H9 (cell line): ENCODE measurements around the gene TMEM165. TPM values are rescaled to one million over a fixed set of nuclear protein-coding genes. Genes with fewer than 3 reads are reported as not detected.

Experiments
- DNase-seq: peaks from one replicate; pipeline ENCODE4 v3.0.0-alpha.2; 2017
- H2AFZ ChIP-seq: one replicate; pipeline ENCODE4 v1.6.1; 2013; ENCODE audit warnings: mild to moderate bottlenecking, low read length, control low read depth, moderate library complexity
- H2AK5ac ChIP-seq: 2 replicates; pipeline ENCODE4 v1.6.1; 2013; ENCODE audit warnings: low read length, control low read depth, mixed read lengths; ENCODE audit not compliant: insufficient read length
- H2BK120ac ChIP-seq: one replicate; pipeline ENCODE4 v1.6.1; 2013; ENCODE audit warnings: low read depth, mild to moderate bottlenecking, low read length, control low read depth, inconsistent platforms; ENCODE audit not compliant: poor library complexity, severe bottlenecking
- H2BK12ac ChIP-seq: 2 replicates; pipeline ENCODE4 v1.6.1; 2013; ENCODE audit warnings: low read length, control low read depth, mixed read lengths, low read depth; ENCODE audit not compliant: insufficient read length
- H2BK15ac ChIP-seq: 2 replicates; pipeline ENCODE4 v1.6.1; 2013; ENCODE audit warnings: low read depth, low read length, control low read depth
- H2BK20ac ChIP-seq: one replicate; pipeline ENCODE4 v1.6.1; 2013; ENCODE audit warnings: low read depth, mild to moderate bottlenecking, low read length, control low read depth, inconsistent platforms; ENCODE audit not compliant: poor library complexity, severe bottlenecking
- H2BK5ac ChIP-seq: 2 replicates; pipeline ENCODE4 v1.6.1; 2013; ENCODE audit warnings: low read length, control low read depth, mixed read lengths; ENCODE audit not compliant: insufficient read length
- H3K14ac ChIP-seq: 2 replicates; pipeline ENCODE4 v1.6.1; 2013; ENCODE audit warnings: low read length, control low read depth; ENCODE audit not compliant: insufficient read depth
- H3K18ac ChIP-seq: 2 replicates; pipeline ENCODE4 v1.6.1; 2013; ENCODE audit warnings: low read depth, mild to moderate bottlenecking, mixed read lengths, low read length, control low read depth; ENCODE audit not compliant: insufficient read length
- H3K23ac ChIP-seq: 2 replicates; pipeline ENCODE4 v1.6.1; 2013; ENCODE audit warnings: low read length, control low read depth, mixed read lengths, low read depth; ENCODE audit not compliant: insufficient read length
- H3K23me2 ChIP-seq: 2 replicates; pipeline ENCODE4 v1.6.1; 2013; ENCODE audit warnings: low read depth, mild to moderate bottlenecking, mixed read lengths, low read length, control low read depth; ENCODE audit not compliant: insufficient read length, poor library complexity, severe bottlenecking
- H3K27ac ChIP-seq: 2 replicates; pipeline ENCODE4 v1.5.1; 2013; ENCODE audit warnings: low read length, control low read depth, mixed read lengths, low read depth; ENCODE audit not compliant: insufficient read length
- H3K27me3 ChIP-seq: 2 replicates; pipeline ENCODE4 v1.6.1; 2013; ENCODE audit warnings: low read length, control low read depth, inconsistent platforms; ENCODE audit not compliant: insufficient read depth
- H3K4ac ChIP-seq: 2 replicates; pipeline ENCODE4 v1.6.1; 2013; ENCODE audit warnings: low read depth, mild to moderate bottlenecking, control low read depth, inconsistent platforms, low read length, moderate library complexity
- H3K4me1 ChIP-seq: 2 replicates; pipeline ENCODE4 v1.6.1; 2013; ENCODE audit warnings: low read length, control low read depth, inconsistent platforms; ENCODE audit not compliant: insufficient read depth
- H3K4me2 ChIP-seq: 2 replicates; pipeline ENCODE4 v1.6.1; 2013; ENCODE audit warnings: low read length, control low read depth, mixed read lengths; ENCODE audit not compliant: insufficient read length, insufficient read depth
- H3K56ac ChIP-seq: 2 replicates; pipeline ENCODE4 v1.6.1; 2013; ENCODE audit warnings: low read depth, mild to moderate bottlenecking, mixed read lengths, low read length, control low read depth; ENCODE audit not compliant: insufficient read length
- H3K79me1 ChIP-seq: 2 replicates; pipeline ENCODE4 v1.6.1; 2013; ENCODE audit warnings: low read depth, mild to moderate bottlenecking, moderate library complexity, low read length, control low read depth, inconsistent platforms; ENCODE audit not compliant: insufficient read depth, poor library complexity, severe bottlenecking
- H3K79me2 ChIP-seq: 2 replicates; pipeline ENCODE4 v1.6.1; 2013; ENCODE audit warnings: low read length, control low read depth, inconsistent platforms; ENCODE audit not compliant: insufficient read depth
- H3K9ac ChIP-seq: 2 replicates; pipeline ENCODE4 v1.6.1; 2013; ENCODE audit warnings: low read length, control low read depth, mixed read lengths; ENCODE audit not compliant: insufficient read length; ENCODE audit errors: extremely low read depth
- H3K9me3 ChIP-seq: one replicate; pipeline ENCODE4 v1.6.1; 2013; ENCODE audit warnings: low read depth, low read length, inconsistent platforms; ENCODE audit not compliant: control insufficient read depth
- H3T11ph ChIP-seq: one replicate; pipeline ENCODE4 v1.6.1; 2013; ENCODE audit warnings: mild to moderate bottlenecking, low read length, control low read depth, inconsistent platforms
- H4K20me1 ChIP-seq: one replicate; pipeline ENCODE4 v1.6.1; 2013; ENCODE audit not compliant: control insufficient read depth, insufficient read length, insufficient read depth
- H4K5ac ChIP-seq: 2 replicates; pipeline ENCODE4 v1.6.1; 2013; ENCODE audit warnings: low read depth, mild to moderate bottlenecking, mixed read lengths, low read length, control low read depth; ENCODE audit not compliant: insufficient read length
- H4K8ac ChIP-seq: replicated peaks from 2 replicates; pipeline ENCODE4 v1.6.1; 2013; ENCODE audit warnings: low read length, control low read depth, mixed read lengths, low read depth; ENCODE audit not compliant: insufficient read length
- H4K91ac ChIP-seq: 2 replicates; pipeline ENCODE4 v1.6.1; 2013; ENCODE audit warnings: low read depth, mild to moderate bottlenecking, moderate library complexity, mixed read lengths, low read length, control low read depth; ENCODE audit not compliant: insufficient read length
- H3K27ac Mint-ChIP-seq, 3 experiments: 2 replicates in 2 of 3; 3 replicates in 1 of 3; pipeline ENCODE4 v1.8.0; 2020 to 2021; ENCODE audit warnings: mixed read lengths in 3 of 3, mild to moderate bottlenecking in 1 of 3, moderate library complexity in 1 of 3
- H3K27me3 Mint-ChIP-seq: 2 replicates; pipeline ENCODE4 v1.8.0; 2021; ENCODE audit warnings: low read depth, mild to moderate bottlenecking, moderate library complexity, mixed read lengths
- H3K36me3 Mint-ChIP-seq, 3 experiments: 2 replicates in 2 of 3; 3 replicates in 1 of 3; pipeline ENCODE4 v1.8.0; 2020 to 2021; ENCODE audit warnings: low read depth in 3 of 3, mixed read lengths in 3 of 3; ENCODE audit not compliant: insufficient read depth in 1 of 3
- H3K4me1 Mint-ChIP-seq, 2 experiments: 2 replicates each; pipeline ENCODE4 v1.8.0; 2020; ENCODE audit warnings: mixed read lengths in 2 of 2
- H3K4me3 Mint-ChIP-seq, 2 experiments: 2 replicates in 1 of 2; 3 replicates in 1 of 2; pipeline ENCODE4 v1.8.0; 2020 to 2021; ENCODE audit warnings: mild to moderate bottlenecking in 2 of 2, mixed read lengths in 2 of 2, moderate library complexity in 1 of 2
- H3K9me3 Mint-ChIP-seq, 2 experiments: 2 replicates in 1 of 2; 3 replicates in 1 of 2; pipeline ENCODE4 v1.8.0; 2020; ENCODE audit warnings: mild to moderate bottlenecking in 2 of 2, mixed read lengths in 2 of 2, moderate library complexity in 1 of 2
- WGBS: extraction: QIAGEN DNeasy Blood & Tissue Kit; methylation state at CpG from one replicate; pipeline ENCODE4 v1.1.7; 2013; ENCODE audit warnings: missing lambda C conversion rate, low lambda C conversion rate, mixed read lengths; ENCODE audit not compliant: insufficient read length; ENCODE audit errors: extremely low coverage; 5-methylcytosine and 5-hydroxymethylcytosine counted together
- long read RNA-seq: library from polyadenylated mRNA; unstranded; transcript quantifications from one replicate; pipeline ENCODE4 v2.0.0, GENCODE V29; 2020
- total RNA-seq: library from RNA; stranded (reverse); gene quantifications from 2 replicates; pipeline ENCODE4 v1.2.1, GENCODE V29; 2021
- TF ChIP-seq, protein P1 (sequence below): fragments of 200-600 bp; sonication (generic); conservative IDR thresholded peaks from 3 replicates; pipeline ENCODE4 v1.8.0; 2021; ENCODE audit warnings: antibody characterized with exemption, mild to moderate bottlenecking

Gene TMEM165, protein sequence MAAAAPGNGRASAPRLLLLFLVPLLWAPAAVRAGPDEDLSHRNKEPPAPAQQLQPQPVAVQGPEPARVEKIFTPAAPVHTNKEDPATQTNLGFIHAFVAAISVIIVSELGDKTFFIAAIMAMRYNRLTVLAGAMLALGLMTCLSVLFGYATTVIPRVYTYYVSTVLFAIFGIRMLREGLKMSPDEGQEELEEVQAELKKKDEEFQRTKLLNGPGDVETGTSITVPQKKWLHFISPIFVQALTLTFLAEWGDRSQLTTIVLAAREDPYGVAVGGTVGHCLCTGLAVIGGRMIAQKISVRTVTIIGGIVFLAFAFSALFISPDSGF
- total RNA-seq = 85.9 and 87.2 TPM in 2 replicates
- long read RNA-seq, transcript TMEM165-201 (6 exons, 1,928 nt) = major isoform, 376 of 394 reads
- long read RNA-seq, partial matches to known transcripts = 5 of 394 reads
- long read RNA-seq, other reads (novel, unspliced or antisense) = 13 of 394 reads

DNA sequence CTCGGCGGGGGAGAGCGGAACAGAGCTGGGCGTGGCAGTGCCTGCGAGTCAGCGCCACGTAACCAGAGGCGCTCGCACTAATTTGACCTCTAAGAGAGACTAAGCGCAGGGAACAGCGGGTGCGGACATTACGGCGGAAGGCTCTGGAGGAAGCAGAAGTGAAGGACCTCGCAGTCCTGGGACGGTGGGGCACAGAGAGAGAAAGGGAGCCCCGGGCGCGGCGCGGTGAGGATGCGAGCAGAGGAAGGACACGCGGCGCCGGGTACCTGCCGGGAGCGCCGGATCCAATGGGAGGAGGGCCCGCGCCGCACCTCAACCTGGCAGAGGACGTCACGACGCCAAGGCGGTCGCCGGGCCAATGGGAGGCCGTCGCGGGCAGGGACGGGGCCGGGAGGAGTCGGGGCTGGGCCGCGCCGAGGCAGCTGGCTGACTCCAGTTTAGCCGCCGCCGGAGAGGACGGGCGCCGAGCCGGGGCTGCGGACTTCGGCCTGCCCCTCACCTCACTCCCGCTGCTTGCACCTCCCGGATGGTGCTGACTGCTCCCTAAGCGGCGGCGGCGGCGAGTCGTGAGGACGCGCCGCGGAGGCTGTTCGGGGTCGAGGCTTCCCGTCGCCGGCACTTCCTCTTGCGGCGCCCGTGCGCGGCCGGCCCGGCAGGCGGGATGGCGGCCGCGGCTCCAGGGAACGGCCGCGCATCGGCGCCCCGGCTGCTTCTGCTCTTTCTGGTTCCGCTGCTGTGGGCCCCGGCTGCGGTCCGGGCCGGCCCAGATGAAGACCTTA lies at the start of gene TMEM165:
TSS of gene TMEM165 (plus strand) at position 429 of the 779 bp plus-strand sequence. CDS start at position 662, 233 bp downstream.
- TF ChIP-seq, protein P1, sequence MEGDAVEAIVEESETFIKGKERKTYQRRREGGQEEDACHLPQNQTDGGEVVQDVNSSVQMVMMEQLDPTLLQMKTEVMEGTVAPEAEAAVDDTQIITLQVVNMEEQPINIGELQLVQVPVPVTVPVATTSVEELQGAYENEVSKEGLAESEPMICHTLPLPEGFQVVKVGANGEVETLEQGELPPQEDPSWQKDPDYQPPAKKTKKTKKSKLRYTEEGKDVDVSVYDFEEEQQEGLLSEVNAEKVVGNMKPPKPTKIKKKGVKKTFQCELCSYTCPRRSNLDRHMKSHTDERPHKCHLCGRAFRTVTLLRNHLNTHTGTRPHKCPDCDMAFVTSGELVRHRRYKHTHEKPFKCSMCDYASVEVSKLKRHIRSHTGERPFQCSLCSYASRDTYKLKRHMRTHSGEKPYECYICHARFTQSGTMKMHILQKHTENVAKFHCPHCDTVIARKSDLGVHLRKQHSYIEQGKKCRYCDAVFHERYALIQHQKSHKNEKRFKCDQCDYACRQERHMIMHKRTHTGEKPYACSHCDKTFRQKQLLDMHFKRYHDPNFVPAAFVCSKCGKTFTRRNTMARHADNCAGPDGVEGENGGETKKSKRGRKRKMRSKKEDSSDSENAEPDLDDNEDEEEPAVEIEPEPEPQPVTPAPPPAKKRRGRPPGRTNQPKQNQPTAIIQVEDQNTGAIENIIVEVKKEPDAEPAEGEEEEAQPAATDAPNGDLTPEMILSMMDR = no peak
- Histone ChIP-seq H3K79me1 (no peaks in the 10 kb centered on the region), H2AK5ac (no peak within 1 kb of the TSS), H3K4me1 (no peaks in the 10 kb centered on the region), H3K4ac (no peak within 1 kb of the TSS), H3T11ph (no peak within 1 kb of the TSS), H3K27ac (peak within 1 kb of the TSS; percentile 12), H3K9ac (peak within 1 kb of the TSS; percentile 94), H2BK15ac (no peak within 1 kb of the TSS), H3K23me2 (peaks cover 10% of the 10 kb centered on the region), H2BK120ac (no peak within 1 kb of the TSS), H3K23ac (no peak within 1 kb of the TSS), H2AFZ (no peak within 1 kb of the TSS), H4K91ac (no peak within 1 kb of the TSS), H2BK20ac (no peak within 1 kb of the TSS), H3K4me2 (peak within 1 kb of the TSS; percentile 83), H4K5ac (no peak within 1 kb of the TSS), H3K14ac (peak within 1 kb of the TSS; percentile 95), H2BK5ac (no peak within 1 kb of the TSS), H3K18ac (peak within 1 kb of the TSS; percentile 93), H4K20me1 (no peaks in the 10 kb centered on the region), H2BK12ac (no peak within 1 kb of the TSS), H4K8ac (no peak within 1 kb of the TSS), H3K56ac (no peak within 1 kb of the TSS), H3K27me3 (no peaks in the 10 kb centered on the region), H3K9me3 (no peaks in the 10 kb centered on the region), H3K79me2 (peaks cover 31% of the 10 kb centered on the region)
- peak within 1 kb of the TSS; percentile 91 to 93 for H3K4me3 Mint-ChIP-seq
- peak; percentile 94 for DNase-seq
- H3K27ac Mint-ChIP-seq = peak within 1 kb of the TSS; percentile 91 to 99 (median 98)
- H3K27me3 Mint-ChIP-seq = no peaks in the 10 kb centered on the region; the same call in 1 of the 2 replicates
- no CpG with 5 or more reads among the region's 95 CpGs for WGBS
- no peaks in the 10 kb centered on the region; a peak in 1 of 5 replicates for H3K9me3 Mint-ChIP-seq
- peaks cover 32 to 33% of the 10 kb centered on the region in 2 experiments for H3K4me1 Mint-ChIP-seq
- H3K36me3 Mint-ChIP-seq = peaks cover 21 to 29% (median 25%) of the 10 kb centered on the region in 3 experiments
